Measurements from ENCODE around the gene UBR3. TPM values are rescaled to one million over a fixed set of nuclear protein-coding genes. Genes with fewer than 3 reads are reported as not detected.
"Not testable (repeated sequence)": the region's sequence is repeated elsewhere in the genome, so short reads cannot be mapped to it uniquely, and the experiment has no call there.

Gene UBR3
- total RNA-seq, 4 donors from 2014 or later: 87.4 to 101 (median 97.3) TPM

DNA sequence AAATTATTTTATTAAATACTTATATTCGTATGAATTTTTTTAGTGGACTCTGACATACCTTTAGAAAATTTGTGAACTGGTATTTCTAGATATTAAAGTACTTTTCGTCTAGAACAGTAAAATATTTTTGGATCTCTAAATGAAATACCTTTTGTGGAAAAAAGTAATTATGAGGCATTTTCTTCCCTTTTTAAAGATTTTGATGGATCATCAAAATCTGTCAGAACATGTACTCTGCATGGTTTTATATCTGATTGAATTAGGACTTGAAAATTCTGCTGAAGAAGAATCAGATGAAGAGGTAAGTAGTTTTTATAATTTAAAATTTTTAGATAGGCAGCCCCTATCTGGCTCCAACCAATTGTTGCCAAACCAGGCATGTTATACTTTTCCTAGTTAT lies 118.8 kb downstream of the UBR3 start:
- Histone ChIP-seq H3K27ac (no peak overlapping the region), H3K27me3 (no peaks in the 10 kb centered on the region), H3K4me1 (no peaks in the 10 kb centered on the region), H3K36me3 (peaks cover 0 to 39% (median 0%) of the 10 kb centered on the region in 3 donors), H3K4me3 (no peak overlapping the region), H3K9me3 (no peaks in the 10 kb centered on the region)
- DNase-seq (ENCODE audit: low spot score in 2 of 2): no peak
- WGBS, 2 donors: 94 to 95% methylated on average over 2 of the region's 2 CpGs
- no peak for TF ChIP-seq POLR2A (IDR thresholded peaks at IDR 0.05)
- TF ChIP-seq EP300 (IDR thresholded peaks at IDR 0.05): no peak
- TF ChIP-seq, protein P1, sequence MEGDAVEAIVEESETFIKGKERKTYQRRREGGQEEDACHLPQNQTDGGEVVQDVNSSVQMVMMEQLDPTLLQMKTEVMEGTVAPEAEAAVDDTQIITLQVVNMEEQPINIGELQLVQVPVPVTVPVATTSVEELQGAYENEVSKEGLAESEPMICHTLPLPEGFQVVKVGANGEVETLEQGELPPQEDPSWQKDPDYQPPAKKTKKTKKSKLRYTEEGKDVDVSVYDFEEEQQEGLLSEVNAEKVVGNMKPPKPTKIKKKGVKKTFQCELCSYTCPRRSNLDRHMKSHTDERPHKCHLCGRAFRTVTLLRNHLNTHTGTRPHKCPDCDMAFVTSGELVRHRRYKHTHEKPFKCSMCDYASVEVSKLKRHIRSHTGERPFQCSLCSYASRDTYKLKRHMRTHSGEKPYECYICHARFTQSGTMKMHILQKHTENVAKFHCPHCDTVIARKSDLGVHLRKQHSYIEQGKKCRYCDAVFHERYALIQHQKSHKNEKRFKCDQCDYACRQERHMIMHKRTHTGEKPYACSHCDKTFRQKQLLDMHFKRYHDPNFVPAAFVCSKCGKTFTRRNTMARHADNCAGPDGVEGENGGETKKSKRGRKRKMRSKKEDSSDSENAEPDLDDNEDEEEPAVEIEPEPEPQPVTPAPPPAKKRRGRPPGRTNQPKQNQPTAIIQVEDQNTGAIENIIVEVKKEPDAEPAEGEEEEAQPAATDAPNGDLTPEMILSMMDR (IDR thresholded peaks at IDR 0.05): no peak

DNA sequence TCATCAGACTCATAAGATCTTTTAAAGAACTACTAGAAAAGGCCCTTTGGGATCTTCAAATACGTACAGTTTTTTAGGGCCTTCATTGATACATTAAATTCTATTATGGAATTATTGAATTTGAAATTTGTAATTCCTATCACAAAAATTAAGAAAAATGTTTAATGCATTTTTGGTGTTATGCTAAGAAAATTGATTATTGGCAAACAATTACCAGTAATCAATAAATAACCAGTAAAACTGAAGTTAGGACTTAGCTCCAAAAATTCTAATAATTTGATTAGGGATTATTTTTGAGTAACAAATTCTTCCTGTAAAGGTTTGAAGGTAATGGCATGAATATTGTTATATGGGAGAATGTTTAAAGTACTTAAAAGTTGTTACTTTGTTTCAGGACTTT lies 119.3 kb downstream of the UBR3 start:
- WGBS, 2 donors: 96 to 97% methylated on average over 1 of the region's 1 CpG
- no peak overlapping the region for H3K27ac ChIP-seq
- no peaks in the 10 kb centered on the region for H3K4me1 ChIP-seq
- no peaks in the 10 kb centered on the region for H3K27me3 ChIP-seq
- no peaks in the 10 kb centered on the region for H3K9me3 ChIP-seq
- peaks cover 0 to 39% (median 0%) of the 10 kb centered on the region in 3 donors for H3K36me3 ChIP-seq
- H3K4me3 ChIP-seq: no peak overlapping the region
- TF ChIP-seq EP300 (IDR thresholded peaks at IDR 0.05) (no peak), POLR2A (IDR thresholded peaks at IDR 0.05) (no peak)
- TF ChIP-seq, protein P1 (IDR thresholded peaks at IDR 0.05): no peak
- no peak for DNase-seq (ENCODE audit: low spot score in 2 of 2)

GRCh38 chr2:169955940-169956339 lies 128.7 kb downstream of the UBR3 start:
- no peak for TF ChIP-seq EP300 (IDR thresholded peaks at IDR 0.05)
- TF ChIP-seq POLR2A (IDR thresholded peaks at IDR 0.05): no peak
- TF ChIP-seq, protein P1 (IDR thresholded peaks at IDR 0.05): no peak

DNA sequence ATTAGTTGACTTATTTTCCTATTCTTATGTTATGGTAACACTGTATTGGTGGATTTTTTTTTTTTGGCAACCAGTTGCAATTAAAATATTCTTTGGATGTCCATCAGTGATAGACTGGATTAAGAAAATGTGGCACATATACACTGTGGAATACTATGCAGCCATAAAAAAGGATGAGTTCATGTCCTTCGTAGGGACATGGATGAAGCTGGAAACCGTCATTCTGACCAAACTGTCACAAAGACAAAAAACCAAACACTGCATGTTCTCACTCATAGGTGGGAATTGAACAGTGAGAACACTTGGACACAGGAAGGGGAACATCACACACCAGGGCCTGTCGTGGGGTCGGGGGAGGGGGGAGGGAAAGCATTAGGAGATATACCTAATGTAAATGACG lies 130.0 kb downstream of the UBR3 start:
- DNase-seq (ENCODE audit: low spot score in 2 of 2); H3K4me3 ChIP-seq; H3K27ac ChIP-seq; H3K4me1 ChIP-seq; H3K27me3 ChIP-seq: not testable (repeated sequence)
- 96 to 98% methylated on average over 5 of the region's 5 CpGs for WGBS, 2 donors
- Histone ChIP-seq H3K9me3 (peaks cover 0 to 10% (median 0%) of the 10 kb centered on the region in 4 donors), H3K36me3 (peaks cover 4 to 85% (median 9%) of the 10 kb centered on the region in 3 donors)

More at GRCh38 chr2:169955940-169956339, 128.7 kb downstream of the UBR3 start:
- H3K27me3 ChIP-seq: no peaks in the 10 kb centered on the region
- no peak for DNase-seq (ENCODE audit: low spot score in 2 of 2)
- no peak overlapping the region for H3K27ac ChIP-seq
- H3K4me3 ChIP-seq: no peak overlapping the region
- H3K4me1 ChIP-seq: no peaks in the 10 kb centered on the region
- H3K9me3 ChIP-seq: peaks cover 0 to 10% (median 0%) of the 10 kb centered on the region in 4 donors
- H3K36me3 ChIP-seq: peaks cover 4 to 73% (median 9%) of the 10 kb centered on the region in 3 donors

- Histone ChIP-seq H3K36me3 (peaks cover 4 to 70% (median 9%) of the 10 kb centered on the region in 3 donors), H3K9me3 (peaks cover 0 to 10% (median 0%) of the 10 kb centered on the region in 4 donors), H3K4me1 (peaks cover 0 to 5% (median 0%) of the 10 kb centered on the region in 4 donors), H3K27me3 (no peaks in the 10 kb centered on the region), H3K4me3 (no peak overlapping the region), H3K27ac (no peak overlapping the region)
- no peak for DNase-seq (ENCODE audit: low spot score in 2 of 2)
- no peak for TF ChIP-seq POLR2A (IDR thresholded peaks at IDR 0.05)
- TF ChIP-seq EP300 (IDR thresholded peaks at IDR 0.05): no peak
- TF ChIP-seq, protein P1 (IDR thresholded peaks at IDR 0.05): no peak
- WGBS, 2 donors: 75 to 80% methylated on average over 4 of the region's 4 CpGs
These were observed 134.7 kb downstream of the UBR3 start for GRCh38 chr2:169961911-169962310.

DNA sequence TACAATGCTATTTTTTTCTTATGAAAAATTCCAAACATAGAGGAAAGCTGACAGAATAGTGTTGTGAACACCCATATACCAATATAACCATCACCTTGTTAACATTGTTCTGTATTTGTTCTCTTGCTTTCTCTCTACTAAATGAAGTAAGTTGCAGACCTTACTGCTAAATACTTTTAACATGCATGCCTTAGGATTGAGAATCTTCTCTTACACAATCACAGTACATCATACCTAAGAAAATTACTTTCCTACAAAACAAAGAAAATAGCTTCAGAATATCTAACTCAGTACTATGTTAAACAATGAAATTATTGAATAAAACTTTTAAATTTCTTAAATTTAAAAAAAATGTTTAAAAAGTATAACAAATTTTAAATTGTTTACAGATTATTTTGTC lies 136.5 kb downstream of the UBR3 start:
- no peak for DNase-seq (ENCODE audit: low spot score in 2 of 2)
- Histone ChIP-seq H3K27me3 (no peaks in the 10 kb centered on the region), H3K36me3 (peaks cover 4 to 58% (median 9%) of the 10 kb centered on the region in 3 donors), H3K27ac (no peak overlapping the region), H3K4me1 (peaks cover 0 to 5% (median 0%) of the 10 kb centered on the region in 4 donors), H3K9me3 (peaks cover 0 to 6% (median 0%) of the 10 kb centered on the region in 4 donors), H3K4me3 (no peak overlapping the region)
- TF ChIP-seq POLR2A (IDR thresholded peaks at IDR 0.05) (no peak), EP300 (IDR thresholded peaks at IDR 0.05) (no peak)
- TF ChIP-seq, protein P1 (IDR thresholded peaks at IDR 0.05): no peak
